CD14-positive monocyte (primary cell): ENCODE measurements around the gene ELF4. TPM values are rescaled to one million over a fixed set of nuclear protein-coding genes. Genes with fewer than 3 reads are reported as not detected.

Experiments
- DNase-seq, 3 donors: peaks; one replicate each; pipeline ENCODE4 v3.0.0-alpha.2; 2011 to 2022
- H2AFZ ChIP-seq: 2 replicates; pipeline ENCODE4 v1.6.0; 2012; ENCODE audit warnings: mild to moderate bottlenecking, low read depth, low read length, inconsistent platforms; ENCODE audit not compliant: insufficient read depth, poor library complexity, severe bottlenecking
- H3K27ac ChIP-seq, 2 donors: 1 replicate in 1 of 2; 2 replicates in 1 of 2; pipeline ENCODE4 v1.5.1; 2012 to 2013; ENCODE audit warnings: low read length in 2 of 2, control low read depth in 1 of 2, inconsistent platforms in 1 of 2, low read depth in 1 of 2, mild to moderate bottlenecking in 1 of 2
- H3K27me3 ChIP-seq, 2 donors: one replicate each; pipeline versions ENCODE4 v1.6.0 to v1.6.1; 2011 to 2013; ENCODE audit warnings: low read length in 2 of 2; ENCODE audit not compliant: control insufficient read depth in 2 of 2, insufficient read depth in 2 of 2
- H3K36me3 ChIP-seq, 2 donors: replicated peaks in 1 of 2; 1 replicate in 1 of 2; 2 replicates in 1 of 2; pipeline versions ENCODE4 v1.5.1 to v1.6.1; 2012 to 2013; ENCODE audit warnings: low read length in 2 of 2, control low read depth in 1 of 2, inconsistent platforms in 1 of 2, mild to moderate bottlenecking in 1 of 2; ENCODE audit not compliant: insufficient read depth in 2 of 2, control insufficient read depth in 1 of 2
- H3K4me1 ChIP-seq, 2 donors: 1 replicate in 1 of 2; 2 replicates in 1 of 2; pipeline versions ENCODE4 v1.5.1 to v1.6.1; 2012 to 2013; ENCODE audit warnings: low read length in 2 of 2, control low read depth in 1 of 2, inconsistent platforms in 1 of 2, mild to moderate bottlenecking in 1 of 2, moderate library complexity in 1 of 2; ENCODE audit not compliant: insufficient read depth in 2 of 2, control insufficient read depth in 1 of 2
- H3K4me2 ChIP-seq: replicated peaks from 2 replicates; pipeline ENCODE3; 2012; ENCODE audit warnings: low read length, moderate library complexity, mild to moderate bottlenecking; ENCODE audit not compliant: poor library complexity, severe bottlenecking; ENCODE audit errors: extremely low read depth
- H3K4me3 ChIP-seq, 3 experiments: fragments of 200-600 bp in 1 of 3; sonication (generic) in 1 of 3; replicated peaks in 1 of 3; 1 replicate in 2 of 3; 2 replicates in 1 of 3; pipeline ENCODE4 v1.5.1; 2011 to 2013; ENCODE audit warnings: low read length in 3 of 3, mild to moderate bottlenecking in 3 of 3, control low read depth in 2 of 3, low read depth in 2 of 3, inconsistent platforms in 1 of 3, moderate library complexity in 1 of 3
- H3K79me2 ChIP-seq: 2 replicates; pipeline ENCODE4 v1.6.0; 2012; ENCODE audit warnings: mild to moderate bottlenecking, control low read depth, inconsistent platforms, low read length, moderate library complexity; ENCODE audit not compliant: insufficient read depth
- H3K9ac ChIP-seq: 2 replicates; pipeline ENCODE4 v1.6.0; 2017; ENCODE audit warnings: low read length, mild to moderate bottlenecking; ENCODE audit not compliant: insufficient read depth, poor library complexity, severe bottlenecking
- H3K9me3 ChIP-seq, 2 donors: replicated peaks in 1 of 2; 1 replicate in 1 of 2; 2 replicates in 1 of 2; pipeline versions ENCODE4 v1.5.1 to v1.6.1; 2012 to 2013; ENCODE audit warnings: low read length in 2 of 2, control low read depth in 1 of 2; ENCODE audit not compliant: control insufficient read depth in 1 of 2, insufficient read depth in 1 of 2
- H4K20me1 ChIP-seq: 2 replicates; pipeline ENCODE4 v1.6.0; 2012; ENCODE audit warnings: mild to moderate bottlenecking, low read length, control low read depth, moderate library complexity; ENCODE audit not compliant: insufficient read depth
- H3K27ac Mint-ChIP-seq, 7 donors: one replicate each; pipeline ENCODE4 v1.8.0; 2020; ENCODE audit warnings: mild to moderate bottlenecking in 7 of 7, mixed read lengths in 7 of 7, moderate library complexity in 6 of 7, inconsistent platforms in 2 of 7
- H3K27me3 Mint-ChIP-seq, 3 donors: one replicate each; pipeline ENCODE4 v1.8.0; 2021 to 2022; ENCODE audit warnings: low read depth in 3 of 3, mild to moderate bottlenecking in 3 of 3, mixed read lengths in 3 of 3, moderate library complexity in 3 of 3, inconsistent platforms in 1 of 3
- H3K36me3 Mint-ChIP-seq, 2 donors: one replicate each; pipeline ENCODE4 v1.8.0; 2020; ENCODE audit warnings: mixed read lengths in 2 of 2, inconsistent platforms in 1 of 2, mild to moderate bottlenecking in 1 of 2
- H3K4me1 Mint-ChIP-seq: one replicate; pipeline ENCODE4 v1.8.0; 2020; ENCODE audit warnings: mild to moderate bottlenecking, mixed read lengths
- H3K4me3 Mint-ChIP-seq, 2 donors: one replicate each; pipeline ENCODE4 v1.8.0; 2020; ENCODE audit warnings: mild to moderate bottlenecking in 2 of 2, mixed read lengths in 2 of 2, moderate library complexity in 1 of 2
- H3K9me3 Mint-ChIP-seq, 7 donors: one replicate each; pipeline ENCODE4 v1.8.0; 2020 to 2022; ENCODE audit warnings: mixed read lengths in 7 of 7, mild to moderate bottlenecking in 6 of 7, moderate library complexity in 6 of 7, inconsistent platforms in 2 of 7
- CTCF ChIP-seq: fragments of 200-600 bp; IDR thresholded peaks from one replicate; pipeline ENCODE4 v1.8.0; 2022; ENCODE audit warnings: antibody characterized with exemption, mild to moderate bottlenecking
- WGBS: methylation state at CpG from one replicate; pipeline ENCODE4 v1.1.5; 2013; ENCODE audit warnings: missing lambda C conversion rate; ENCODE audit not compliant: insufficient coverage; 5-methylcytosine and 5-hydroxymethylcytosine counted together
- intact Hi-C, 2 donors: fragments of 100-400 bp; cut with micrococcal nuclease; formaldehyde crosslinking; loops; one replicate each; pipeline versions ENCODE4 v1.15.0 to v1.15.1; 2023
- polyA plus RNA-seq, 3 donors: library from polyadenylated mRNA; depleted of rRNA in 1 of 3; unstranded in 2 of 3; stranded (reverse) in 1 of 3; fragments of 300-500 nt in 2 of 3; fragments of >200 nt in 1 of 3; fragmentation: Illumina TruSeq in 2 of 3; gene quantifications; 1 replicate in 2 of 3; 2 replicates in 1 of 3; pipeline ENCODE4 v1.2.3, GENCODE V29; 2012 to 2021

ELF4 gene
- polyA plus RNA-seq, 3 donors = 10.4 to 68.6 (median 20.5) TPM

- Histone ChIP-seq H3K9ac (no peak overlapping the region), H3K4me1 (no peaks in the 10 kb centered on the region), H3K36me3 (peaks cover 44 to 70% of the 10 kb centered on the region in 2 donors), H2AFZ (no peak overlapping the region), H3K27ac (no peak overlapping the region), H3K27me3 (no peaks in the 10 kb centered on the region), H3K4me2 (no peak overlapping the region), H3K4me3 (no peak overlapping the region), H4K20me1 (no peaks in the 10 kb centered on the region), H3K79me2 (no peaks in the 10 kb centered on the region), H3K9me3 (no peaks in the 10 kb centered on the region)
- intact Hi-C loops = no loop called here
- no peak for TF ChIP-seq CTCF
- Mint-ChIP-seq H3K36me3 (peaks cover 41 to 61% of the 10 kb centered on the region in 2 donors), H3K4me3 (no peak overlapping the region), H3K4me1 (no peaks in the 10 kb centered on the region), H3K27me3 (peaks cover 0 to 7% (median 0%) of the 10 kb centered on the region in 3 donors), H3K9me3 (peaks cover 0 to 3% (median 0%) of the 10 kb centered on the region in 7 donors), H3K27ac (no peak overlapping the region)
- no CpG with 5 or more reads among the region's 10 CpGs for WGBS
- no peak for DNase-seq
Observed at GRCh38 chrX:130053236-130053635, 57.1 kb downstream of the ELF4 start.

- Histone ChIP-seq H3K27me3 (no peaks in the 10 kb centered on the region), H3K79me2 (no peaks in the 10 kb centered on the region), H3K9me3 (no peaks in the 10 kb centered on the region), H3K4me3 (no peak overlapping the region), H3K4me1 (no peaks in the 10 kb centered on the region), H3K4me2 (no peak overlapping the region), H2AFZ (no peak overlapping the region), H4K20me1 (no peaks in the 10 kb centered on the region), H3K36me3 (peaks cover 57 to 85% of the 10 kb centered on the region in 2 donors), H3K27ac (no peak overlapping the region), H3K9ac (no peak overlapping the region)
- H3K4me3 Mint-ChIP-seq = no peak overlapping the region
- H3K4me1 Mint-ChIP-seq = no peaks in the 10 kb centered on the region
- H3K27ac Mint-ChIP-seq = peak overlapping the region in 1 of 7 donors; percentile 45
- WGBS = 100% methylated on average over 3 of the region's 12 CpGs
- peaks cover 0 to 3% (median 0%) of the 10 kb centered on the region in 7 donors for H3K9me3 Mint-ChIP-seq
- H3K27me3 Mint-ChIP-seq = peaks cover 0 to 7% (median 0%) of the 10 kb centered on the region in 3 donors
- no peak for TF ChIP-seq CTCF
- H3K36me3 Mint-ChIP-seq = peaks cover 49 to 80% of the 10 kb centered on the region in 2 donors
- intact Hi-C loops = no loop called here
- DNase-seq = no peak
Observed at GRCh38 chrX:130051176-130051845, 59.0 kb downstream of the ELF4 start.
